NCI-H226 (cell line): ENCODE data around the gene TOB2.

Source experiments
- DNase-seq: peaks from one replicate; pipeline ENCODE4 v3.0.0-alpha.2; 2015

The TOB2 gene, protein sequence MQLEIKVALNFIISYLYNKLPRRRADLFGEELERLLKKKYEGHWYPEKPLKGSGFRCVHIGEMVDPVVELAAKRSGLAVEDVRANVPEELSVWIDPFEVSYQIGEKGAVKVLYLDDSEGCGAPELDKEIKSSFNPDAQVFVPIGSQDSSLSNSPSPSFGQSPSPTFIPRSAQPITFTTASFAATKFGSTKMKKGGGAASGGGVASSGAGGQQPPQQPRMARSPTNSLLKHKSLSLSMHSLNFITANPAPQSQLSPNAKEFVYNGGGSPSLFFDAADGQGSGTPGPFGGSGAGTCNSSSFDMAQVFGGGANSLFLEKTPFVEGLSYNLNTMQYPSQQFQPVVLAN

DNA sequence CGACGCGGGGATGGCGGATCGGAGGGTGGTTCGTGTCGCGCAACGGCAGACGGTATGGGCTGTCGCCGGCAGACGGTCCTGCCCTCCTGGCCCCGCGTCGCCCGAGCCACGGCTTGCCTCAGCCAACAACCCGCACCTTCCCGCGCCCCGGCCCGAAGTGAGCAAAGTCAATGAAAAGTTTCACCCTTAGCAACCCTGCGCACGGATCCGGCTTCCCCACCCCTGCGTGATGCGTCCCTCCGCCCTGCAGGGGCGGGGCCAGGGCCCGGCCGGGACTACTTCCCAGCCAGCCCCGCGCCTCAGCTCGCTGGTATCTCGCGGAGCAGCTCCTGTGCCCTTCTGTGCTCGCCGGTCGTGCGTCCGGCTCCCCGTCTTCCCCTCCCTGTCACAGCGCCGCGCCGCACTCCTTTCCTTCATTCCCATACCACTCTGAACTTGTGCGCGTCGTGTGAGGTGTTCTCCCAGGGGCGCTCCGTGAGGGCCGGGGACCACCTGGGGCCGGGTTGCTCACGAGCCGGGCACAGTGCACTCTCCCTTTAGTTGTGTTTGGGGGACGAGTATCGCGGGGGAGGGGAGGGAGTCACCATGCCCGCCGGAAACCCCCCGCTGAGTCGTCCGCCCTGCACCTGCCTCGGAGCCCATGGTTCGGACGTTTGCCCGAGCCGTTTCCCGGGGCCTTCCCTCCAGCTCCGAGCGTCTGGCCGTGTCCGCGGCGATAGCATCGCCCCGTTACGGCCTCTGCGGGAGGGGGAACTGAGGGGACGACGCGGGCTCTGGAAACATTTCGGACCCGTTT lies at the start of gene TOB2:
Gene TOB2 (minus strand): TSS at position 163 of the 796 bp plus-strand sequence. CDS start 9,456 bp downstream, outside the sequence.
- peak; percentile 75 for DNase-seq

DNA sequence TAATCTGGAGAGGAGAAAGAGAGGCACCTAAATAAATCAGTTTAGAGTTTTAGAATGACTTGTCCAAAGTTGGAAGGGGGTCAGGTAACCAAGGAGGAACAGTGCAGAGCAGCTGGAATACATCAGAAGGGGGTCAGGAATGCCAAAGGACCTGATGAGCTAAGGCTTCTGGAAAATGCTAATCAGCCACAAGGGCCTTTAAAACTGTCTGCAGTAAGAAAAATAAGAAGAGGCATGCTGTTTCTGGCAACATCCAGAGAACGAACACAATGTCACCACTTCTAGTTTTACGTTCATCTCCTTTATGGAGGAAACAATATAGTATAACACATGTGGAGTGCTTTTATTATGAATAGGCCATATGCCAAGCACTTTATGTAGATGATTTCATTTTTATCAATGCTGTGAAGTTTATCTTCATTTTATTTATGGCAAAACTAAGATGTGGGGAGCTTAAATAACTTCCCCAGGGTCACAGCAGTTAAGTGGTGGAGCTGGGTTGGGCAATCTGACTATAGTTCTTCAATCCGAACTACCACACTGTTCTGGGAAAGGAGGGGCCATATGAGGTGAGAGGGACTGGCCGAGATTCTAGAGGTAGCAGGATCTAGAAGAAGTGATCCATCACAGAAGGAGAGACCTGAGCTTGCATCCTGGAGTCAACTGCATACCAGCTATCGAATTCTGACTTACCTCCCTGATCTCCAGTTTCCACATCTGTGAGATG lies 44.9 kb upstream of the TOB2 start:
- DNase-seq = no peak

DNA sequence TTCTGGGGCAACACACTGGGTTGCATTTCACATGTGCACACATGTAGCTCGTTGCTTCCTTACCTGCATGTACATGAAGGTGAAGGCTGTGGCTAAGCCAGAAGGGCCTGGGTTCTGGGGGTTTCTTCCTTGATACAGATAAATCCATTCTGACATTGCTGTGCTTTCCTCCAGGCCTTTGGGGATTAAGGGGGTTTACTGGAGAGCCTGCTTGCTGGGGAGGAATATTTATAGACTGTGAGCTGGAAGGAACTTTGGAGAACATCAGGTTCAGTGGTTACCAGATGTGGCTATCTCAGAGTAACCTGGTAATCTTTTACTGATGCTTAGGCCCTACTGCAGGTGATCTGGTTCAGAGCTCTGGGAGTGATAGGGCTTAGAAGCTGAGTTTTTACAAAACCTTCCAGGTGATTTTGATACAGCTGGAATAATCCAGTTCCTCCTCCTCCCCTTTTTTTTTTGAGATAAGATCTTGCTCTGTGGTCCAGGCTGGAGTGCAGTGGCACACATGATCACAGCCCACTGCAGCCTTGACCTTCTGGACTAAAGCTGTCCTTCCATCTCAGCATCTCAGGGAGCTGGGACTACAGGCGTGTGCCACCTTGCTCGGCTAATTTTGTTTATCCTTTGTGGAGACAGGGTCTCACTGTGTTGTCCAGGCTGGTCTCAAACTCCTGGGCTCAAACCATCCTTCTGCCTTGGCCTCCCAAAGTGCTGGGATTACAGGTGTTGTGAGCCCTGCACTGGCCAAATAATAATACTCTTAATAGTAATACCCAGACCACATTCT lies 42.2 kb upstream of the TOB2 start:
- no peak for DNase-seq

DNA sequence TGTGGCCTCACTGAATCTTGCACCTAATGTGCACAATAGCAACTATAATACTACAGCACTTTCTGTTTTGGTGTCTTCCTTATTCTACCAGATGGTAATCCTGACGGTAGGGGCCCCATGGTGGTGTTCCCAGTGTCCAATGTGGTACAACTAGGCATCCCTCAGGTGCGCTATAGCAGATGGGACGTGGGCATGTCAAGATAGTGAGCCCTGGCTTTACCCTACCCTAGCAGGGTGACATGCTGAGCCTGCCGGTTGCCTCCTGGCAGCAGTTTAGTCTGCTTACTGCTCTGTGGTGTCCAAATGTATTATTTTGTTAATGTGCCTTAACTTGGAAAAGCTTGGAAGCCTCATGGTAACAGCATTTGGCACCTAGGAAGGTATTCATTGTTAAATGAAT lies 41.5 kb upstream of the TOB2 start:
- DNase-seq = no peak

DNA sequence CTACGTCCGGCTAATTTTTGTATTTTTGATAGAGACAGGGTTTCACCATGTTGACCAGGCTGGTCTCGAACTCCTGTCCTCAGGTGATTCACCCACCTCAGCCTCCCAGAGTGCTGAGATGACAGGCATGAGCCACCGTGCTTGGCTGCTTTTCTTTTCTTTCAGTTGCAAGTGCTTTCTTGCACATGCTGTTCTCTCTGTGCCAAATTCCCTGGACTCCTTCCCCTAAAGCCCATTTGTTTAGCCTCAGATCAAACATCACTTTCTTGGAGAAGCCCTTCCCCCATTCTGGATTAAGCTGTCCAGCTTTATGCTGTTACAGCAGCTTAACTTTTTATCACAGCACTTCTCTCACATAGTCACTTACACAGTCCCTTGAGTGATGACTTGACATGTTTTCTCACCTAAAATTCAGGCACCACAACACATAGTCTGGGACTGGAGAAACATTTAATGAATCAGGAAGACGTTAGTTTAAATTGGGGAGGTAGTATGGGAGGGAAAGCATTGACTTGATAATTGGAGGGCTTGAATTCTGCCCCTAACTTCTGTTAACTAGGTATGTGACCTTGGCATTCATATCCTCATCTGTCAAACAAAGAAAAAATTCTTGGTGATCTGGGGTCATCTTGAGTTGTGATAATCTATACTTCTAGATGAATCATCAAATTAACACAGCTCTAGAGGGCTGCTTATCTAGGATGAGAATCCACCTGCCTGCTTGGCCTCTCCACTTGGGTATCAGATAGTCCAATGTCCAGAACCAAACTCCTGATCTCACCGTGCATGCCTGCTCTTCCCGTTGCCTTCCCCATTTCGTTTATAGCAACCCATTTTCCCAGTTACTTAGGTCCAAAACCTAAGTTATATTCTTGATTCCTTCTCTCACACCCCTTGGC lies 40.7 kb upstream of the TOB2 start:
- no peak for DNase-seq

DNA sequence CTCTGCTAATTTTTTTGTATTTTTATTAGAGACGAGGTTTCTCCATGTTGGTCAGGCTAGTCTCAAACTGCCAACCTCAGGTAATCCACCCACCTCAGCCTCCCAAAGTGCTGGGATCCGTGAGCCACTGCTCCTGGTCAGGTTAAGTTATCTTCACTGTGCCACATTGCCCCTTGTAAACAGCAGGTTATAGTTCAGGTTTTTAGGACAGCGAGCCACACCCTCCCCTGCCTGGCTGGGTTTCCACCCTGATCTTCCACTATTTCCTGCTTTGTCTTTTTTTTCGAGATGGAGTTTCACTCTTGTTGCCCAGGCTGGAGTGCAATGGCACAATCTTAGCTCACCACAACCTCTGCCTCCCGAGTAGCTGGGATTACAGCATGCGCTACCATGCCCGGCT lies 38.4 kb upstream of the TOB2 start:
- DNase-seq = no peak

DNA sequence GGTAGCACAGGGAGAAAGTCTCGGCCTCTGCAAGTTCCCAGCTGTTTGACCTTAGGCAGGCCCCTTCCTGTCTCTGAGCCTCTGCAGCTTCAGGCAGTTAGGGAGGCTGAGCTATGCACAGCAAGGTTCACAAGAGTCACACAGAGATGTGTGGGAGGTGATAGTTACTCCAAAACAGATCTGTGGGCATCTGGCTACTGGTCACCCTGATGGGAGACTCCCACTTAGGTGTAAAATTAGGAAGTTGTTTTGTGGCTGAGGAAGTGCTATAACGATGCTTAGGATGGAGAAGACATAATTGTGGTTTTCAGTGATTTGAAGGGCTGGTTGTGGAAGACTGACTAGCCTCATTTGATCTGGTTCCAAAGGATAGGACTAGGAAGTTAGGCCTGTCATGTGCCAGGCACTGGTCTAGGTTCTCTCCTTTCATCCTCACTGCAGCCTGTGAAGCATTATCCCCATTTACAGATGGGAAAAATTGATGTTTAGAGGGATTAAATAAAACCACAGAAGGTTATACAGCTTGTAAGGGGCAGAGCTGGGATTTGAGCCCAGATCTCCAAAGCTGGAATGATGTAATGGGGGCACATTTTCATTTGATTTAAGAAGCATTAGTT lies 35.8 kb upstream of the TOB2 start:
- peak; percentile 24 for DNase-seq

DNA sequence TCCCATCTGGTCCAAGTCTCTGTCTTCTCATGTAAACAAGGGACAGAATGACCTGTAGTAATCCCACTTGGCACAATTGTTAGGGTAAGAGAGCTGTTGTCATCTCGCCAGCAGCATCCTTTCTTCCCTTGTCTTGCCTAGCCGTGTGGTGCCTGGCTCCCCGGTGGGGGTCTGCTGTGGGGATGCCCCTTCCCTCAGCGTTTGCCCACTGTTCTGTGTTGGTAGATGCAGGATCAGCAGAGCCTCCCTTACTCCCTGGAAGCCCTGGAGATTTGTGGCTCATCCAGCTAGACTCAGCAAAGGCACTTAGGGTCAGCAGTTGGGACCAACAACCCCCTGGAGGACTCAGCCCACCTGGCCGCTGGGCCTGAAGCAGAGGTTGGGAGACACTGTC lies 35.3 kb upstream of the TOB2 start:
- no peak for DNase-seq

DNA sequence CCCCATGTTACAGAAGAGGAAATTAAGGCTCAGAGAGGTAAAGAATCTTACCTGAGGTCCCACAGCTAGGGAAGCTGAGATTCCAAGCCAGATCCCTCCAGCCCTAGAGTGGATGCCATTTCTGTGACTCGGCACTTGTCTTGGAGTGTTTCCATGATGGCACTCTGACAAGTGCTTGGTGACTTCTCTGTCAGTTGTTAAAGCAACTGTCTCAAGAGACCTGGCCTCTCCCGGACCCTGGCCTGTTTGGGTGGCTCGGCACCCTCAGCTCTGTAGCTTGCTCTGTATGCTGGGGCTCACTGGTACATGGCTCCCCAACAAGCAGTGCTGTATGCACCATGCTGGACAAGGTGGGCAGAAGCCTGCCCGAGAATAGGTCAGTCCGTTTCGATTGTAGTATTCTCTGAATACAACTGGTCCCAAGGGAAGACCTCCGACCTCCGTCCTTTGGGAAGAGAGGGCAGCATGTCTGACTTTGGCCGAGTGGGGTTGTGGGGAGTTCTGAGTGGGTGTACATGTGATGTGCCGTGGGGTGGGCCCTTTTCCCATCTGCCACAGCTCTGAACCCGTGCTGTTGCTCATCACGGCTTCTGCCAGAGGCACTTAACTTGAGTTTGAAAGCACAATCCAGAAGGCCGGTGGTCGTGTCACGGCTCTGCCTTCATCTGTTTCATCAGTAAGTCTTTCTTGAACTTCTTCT lies 34.7 kb upstream of the TOB2 start:
- DNase-seq = no peak

DNA sequence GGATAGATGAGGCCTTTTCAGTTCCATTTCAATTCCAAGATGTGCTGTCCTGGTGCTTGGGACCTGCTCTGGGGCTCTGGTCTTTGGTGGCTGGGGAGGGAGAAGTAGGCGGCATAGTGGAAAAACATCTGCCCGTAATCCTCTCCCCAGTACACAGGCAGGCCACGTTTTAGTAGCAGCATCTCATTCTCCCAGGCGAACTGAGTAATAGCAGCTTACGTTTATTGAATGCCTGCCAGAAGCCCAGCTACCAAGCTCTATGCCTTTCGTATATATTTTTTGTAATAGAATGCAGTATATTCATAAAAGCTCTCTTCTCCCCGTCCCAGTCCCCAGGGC lies 33.8 kb upstream of the TOB2 start:
- DNase-seq = no peak

DNA sequence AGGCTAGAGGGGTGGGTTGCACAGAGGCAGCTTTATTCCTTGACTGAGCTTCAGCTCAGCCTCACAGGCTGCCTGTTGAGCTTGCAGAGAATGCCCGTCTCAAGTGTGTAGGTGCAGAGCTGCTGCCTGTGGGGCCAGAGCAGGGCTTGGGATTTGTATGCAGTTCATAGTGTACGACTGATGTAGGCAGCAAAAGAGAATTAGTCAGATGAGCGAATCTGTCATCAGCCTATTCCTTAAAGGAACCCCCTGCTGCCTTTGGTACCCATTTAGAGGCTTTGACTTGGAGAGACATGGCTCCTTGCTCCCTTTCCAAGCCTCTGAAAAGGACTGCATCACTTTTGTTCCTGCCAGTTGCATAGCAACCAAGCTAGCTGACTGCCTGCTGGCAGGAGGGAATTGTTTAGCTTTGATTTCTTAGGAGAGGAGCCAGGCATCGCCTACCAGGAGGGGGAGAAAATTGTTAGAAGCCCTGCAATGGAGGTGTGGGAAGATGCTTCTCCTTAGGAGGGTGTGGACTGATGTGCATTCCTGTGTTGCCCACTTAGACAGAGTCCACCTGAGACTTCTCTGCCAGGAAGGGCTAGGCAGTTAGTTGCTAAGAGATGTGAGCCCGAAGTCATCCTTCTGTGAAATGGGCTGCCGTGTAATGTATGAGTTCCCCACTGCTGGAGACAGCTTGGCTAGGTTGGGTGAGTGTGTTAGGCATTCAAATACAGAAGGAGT lies 33.2 kb upstream of the TOB2 start:
- DNase-seq = peak; percentile 11

DNA sequence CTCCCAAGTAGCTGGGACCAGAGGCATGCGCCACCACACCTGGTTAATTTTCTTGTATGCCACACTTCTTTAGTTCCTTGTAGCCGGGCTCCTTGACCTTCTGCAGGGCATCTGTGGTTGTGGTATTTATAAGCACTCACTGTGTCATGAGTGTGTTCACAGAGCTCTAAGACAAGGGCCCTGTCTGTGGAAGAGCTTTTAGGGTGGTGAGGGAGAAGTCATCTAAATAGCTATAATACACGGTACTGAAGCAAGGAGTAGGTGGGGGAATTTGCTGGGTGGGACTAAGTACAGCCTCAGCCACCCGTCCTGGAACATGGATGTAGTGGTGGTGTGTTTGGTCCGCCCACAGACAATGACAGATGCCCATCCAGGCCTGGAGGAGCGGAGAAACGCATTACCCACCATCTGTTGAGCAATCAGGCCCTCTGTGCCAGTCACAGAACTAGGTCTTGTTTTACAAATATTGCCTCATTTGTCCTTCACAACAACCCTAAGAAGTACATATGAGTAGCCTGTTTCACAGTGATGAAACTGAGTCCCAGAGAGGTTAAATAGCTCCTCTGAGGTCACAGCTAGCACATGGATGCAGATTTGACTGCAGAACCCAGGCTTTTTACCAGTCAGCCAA lies 32.4 kb upstream of the TOB2 start:
- no peak for DNase-seq

DNA sequence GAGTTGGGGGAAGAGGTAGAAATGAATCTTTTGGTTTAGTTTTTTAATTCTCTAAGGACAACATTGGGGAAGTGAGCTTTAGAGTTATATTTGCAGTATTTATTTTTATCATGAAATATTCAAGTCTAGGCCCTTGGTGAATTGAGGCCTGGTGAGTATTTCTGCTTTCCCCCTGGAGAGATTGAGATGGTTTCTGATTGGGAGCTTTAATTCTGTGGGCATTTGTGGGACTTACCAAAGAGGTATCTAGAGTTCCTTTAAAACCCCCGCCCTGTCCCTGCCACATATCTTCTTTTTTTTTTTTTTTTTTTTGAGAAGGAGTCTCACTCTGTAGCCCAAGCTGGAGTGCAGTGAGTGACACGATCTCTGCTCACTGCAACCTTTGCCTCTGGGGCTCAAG lies 31.9 kb upstream of the TOB2 start:
- DNase-seq = no peak

DNA sequence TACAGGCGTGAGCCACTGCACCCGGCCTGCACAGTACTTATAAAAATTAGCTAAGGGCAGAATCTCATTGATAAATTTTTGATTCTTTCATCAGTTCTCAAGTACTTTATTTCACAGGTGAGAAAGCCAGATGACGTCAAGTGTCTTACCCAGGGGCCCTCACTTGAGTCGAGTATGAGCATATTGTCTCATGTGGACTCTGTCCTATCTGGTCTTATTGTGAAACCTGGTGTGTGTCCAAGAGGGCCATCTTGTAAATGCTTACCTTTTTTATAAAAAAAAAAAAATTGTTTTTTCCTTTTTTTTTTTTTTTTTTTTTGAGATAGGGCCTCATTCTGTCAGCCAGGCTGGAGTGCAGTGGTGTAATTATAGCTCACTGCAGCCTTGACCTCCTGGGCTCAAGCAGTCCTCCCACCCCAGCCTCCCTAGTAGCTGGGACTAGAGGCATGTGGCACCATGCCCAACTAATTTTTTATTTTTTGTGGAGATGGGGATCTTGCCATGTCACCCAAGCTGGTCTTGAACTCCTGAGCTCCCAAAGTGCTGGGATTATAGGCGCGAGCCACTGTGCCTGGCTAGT lies 28.4 kb upstream of the TOB2 start:
- no peak for DNase-seq

DNA sequence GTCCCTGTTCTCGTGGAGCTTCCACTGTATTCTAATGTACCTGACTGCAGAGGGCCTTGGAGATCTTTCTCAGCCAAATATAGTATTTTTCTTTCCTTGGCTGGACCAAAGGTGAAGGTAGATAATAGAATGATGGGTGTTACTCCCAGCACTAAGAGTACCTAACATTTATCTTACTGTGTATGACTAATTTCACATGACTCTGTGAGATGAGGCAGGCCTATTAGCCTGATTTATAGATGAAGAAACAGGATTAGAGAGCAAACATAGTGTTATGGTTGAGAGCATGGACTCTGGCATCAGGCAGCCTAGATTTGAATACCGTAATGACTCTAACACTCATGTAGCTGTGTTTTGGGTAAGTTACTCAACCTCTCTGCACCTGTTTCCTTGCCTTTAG lies 25.0 kb upstream of the TOB2 start:
- DNase-seq = no peak

DNA sequence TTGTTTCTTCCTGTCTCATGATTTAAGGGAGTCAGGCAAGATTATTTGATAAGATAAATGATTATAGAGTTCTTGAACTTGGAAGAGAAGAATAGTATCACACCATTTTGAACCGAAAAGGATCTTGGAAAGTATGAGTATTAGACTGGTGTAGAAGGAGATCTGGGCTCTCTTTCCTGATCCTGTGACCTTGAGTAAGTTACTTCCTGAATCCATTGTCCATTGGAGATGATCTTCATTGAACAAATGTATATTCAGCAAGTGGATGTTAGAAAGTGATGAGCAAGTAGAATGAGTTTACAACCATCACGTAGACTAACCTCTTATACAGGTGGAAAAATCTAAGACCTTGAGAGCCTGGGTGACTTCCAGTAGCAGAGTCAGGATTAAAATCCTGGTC lies 24.3 kb upstream of the TOB2 start:
- DNase-seq = no peak

DNA sequence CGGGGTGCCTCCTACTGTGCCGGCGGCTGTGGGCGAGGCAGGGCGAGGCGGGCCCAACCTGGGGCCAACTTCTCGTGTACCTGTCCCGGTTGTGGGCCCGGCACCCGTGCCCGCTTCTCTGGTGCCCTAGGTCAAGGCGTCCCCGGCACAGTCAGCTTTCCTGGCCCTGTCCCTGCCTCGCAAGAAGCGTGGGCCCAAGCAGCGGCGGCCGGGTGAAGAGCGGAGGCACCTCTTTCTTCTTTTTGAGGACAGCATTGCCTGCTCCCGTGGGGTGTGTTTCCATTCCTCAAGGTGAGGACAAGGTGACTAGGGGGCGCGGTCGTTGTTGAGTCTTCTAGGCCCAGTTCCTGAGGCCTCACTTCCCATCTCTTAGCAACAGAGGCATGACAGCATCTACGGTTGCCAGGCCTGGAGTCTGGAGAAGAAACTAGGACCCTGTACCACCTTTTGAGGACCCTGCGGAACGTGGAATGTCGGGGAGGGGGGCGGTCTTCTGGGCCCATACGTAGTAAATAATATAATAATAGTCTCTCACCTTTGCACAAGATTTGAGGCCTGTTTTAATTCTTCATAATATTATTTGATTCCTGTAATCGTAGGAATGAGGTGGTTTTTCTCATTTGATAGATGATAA lies 22.7 kb upstream of the TOB2 start:
- no peak for DNase-seq

DNA sequence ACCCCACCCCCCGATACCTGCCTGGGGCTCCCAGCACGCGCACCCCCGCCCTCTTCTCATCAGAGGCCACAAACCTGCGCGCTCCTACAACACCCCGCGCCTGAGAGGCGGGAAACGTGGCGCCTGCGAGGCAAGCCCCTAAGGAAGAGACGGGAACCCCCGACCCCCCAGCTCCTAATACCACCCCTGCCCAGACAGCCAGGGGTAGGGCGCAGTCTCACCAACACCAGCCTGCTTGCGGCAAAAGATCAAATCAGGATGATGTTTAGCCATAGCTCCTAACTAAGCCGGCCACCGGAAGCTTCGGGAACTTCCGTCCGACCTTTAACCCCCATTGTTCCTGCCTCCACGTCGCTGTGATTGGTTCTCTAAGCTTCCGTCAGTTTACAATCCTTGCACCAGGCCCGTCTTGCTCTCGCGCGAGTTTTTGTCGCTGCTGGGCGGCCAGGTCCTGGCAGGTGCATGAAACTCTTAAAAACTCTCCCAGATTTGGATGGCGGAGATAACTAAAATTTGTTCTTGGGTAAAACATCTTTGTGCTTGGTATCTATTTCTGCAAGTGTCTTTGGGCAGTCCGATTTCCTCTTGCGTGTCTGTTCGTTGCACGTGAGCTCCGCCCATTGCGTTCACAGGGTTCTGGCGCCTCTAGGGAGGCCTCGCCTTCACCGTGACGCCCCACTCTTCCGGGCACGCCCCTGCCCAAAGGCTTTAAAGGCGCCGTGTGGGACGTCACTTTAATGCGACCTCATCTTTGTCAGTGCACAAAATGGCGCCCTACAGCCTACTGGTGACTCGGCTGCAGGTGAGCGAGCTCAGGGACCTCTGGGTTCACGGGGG lies 22.0 kb upstream of the TOB2 start, which contains the start of the genes ACO2 and PHF5A:
Gene ACO2 (plus strand): TSS at position 737 of the 837 bp plus-strand sequence. CDS start 30 bp downstream, at position 767.
Gene PHF5A (minus strand): TSS at position 312 of the 837 bp plus-strand sequence. CDS start 39 bp downstream, at position 273.
- DNase-seq = peak; percentile 85
